ENCODE measurements around the gene MTR. TPM values are rescaled to one million over a fixed set of nuclear protein-coding genes. Genes with fewer than 3 reads are reported as not detected.

The MTR gene
- total and polyA plus RNA-seq, 9 of the 15 experiments (the other 6 are each of a cell fraction or from before 2014, with no cell fraction given) = 3.4 to 44.3 (median 20.3) TPM

DNA sequence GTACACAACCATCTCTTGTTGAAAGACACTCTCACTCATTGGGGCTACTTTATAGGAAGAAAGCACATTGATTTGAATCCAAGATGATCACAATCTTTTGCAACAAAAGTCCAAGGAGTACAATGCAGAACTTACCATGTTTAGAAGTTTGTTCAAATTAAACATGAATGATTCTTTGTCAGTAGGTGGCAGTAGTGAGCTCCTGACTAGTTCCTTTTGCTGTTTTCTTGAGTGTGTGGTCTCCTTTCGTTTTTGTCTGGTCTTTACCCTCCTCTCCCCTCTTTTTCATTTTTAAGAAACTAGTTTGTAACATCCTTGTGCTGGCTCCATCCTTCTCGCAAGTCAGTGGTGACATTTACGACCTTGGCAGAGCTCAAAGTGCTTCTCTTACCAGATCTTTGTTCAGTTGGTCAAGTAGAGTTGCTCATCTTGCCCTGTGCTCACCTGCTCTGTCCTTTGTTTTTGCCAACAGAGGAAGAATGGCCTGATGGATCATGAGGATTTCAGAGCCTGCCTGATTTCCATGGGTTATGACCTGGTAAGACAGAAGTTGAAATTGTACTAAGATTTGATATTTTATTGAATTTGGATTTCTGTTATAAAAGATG is 35.7 kb upstream of the MTR start (continued):
- TF ChIP-seq, protein P1, sequence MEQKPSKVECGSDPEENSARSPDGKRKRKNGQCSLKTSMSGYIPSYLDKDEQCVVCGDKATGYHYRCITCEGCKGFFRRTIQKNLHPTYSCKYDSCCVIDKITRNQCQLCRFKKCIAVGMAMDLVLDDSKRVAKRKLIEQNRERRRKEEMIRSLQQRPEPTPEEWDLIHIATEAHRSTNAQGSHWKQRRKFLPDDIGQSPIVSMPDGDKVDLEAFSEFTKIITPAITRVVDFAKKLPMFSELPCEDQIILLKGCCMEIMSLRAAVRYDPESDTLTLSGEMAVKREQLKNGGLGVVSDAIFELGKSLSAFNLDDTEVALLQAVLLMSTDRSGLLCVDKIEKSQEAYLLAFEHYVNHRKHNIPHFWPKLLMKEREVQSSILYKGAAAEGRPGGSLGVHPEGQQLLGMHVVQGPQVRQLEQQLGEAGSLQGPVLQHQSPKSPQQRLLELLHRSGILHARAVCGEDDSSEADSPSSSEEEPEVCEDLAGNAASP (IDR thresholded peaks at IDR 0.05) = no peak
- TF ChIP-seq U2AF2 (optimal IDR thresholded peaks at IDR 0.05; ENCODE audit: low read depth, low read length) (no peak), HLTF (IDR thresholded peaks at IDR 0.05) (0 out of 2 replicates have a peak, but pooled peaks have one; percentile 39), ZEB2 (IDR thresholded peaks at IDR 0.05) (0 out of 2 replicates have a peak, but pooled peaks have one; percentile 22), ARNT (IDR thresholded peaks at IDR 0.05) (peak in 1 of 2 experiments; percentile 41; a peak in 1 of 4 replicates)
- TF ChIP-seq, protein P2, sequence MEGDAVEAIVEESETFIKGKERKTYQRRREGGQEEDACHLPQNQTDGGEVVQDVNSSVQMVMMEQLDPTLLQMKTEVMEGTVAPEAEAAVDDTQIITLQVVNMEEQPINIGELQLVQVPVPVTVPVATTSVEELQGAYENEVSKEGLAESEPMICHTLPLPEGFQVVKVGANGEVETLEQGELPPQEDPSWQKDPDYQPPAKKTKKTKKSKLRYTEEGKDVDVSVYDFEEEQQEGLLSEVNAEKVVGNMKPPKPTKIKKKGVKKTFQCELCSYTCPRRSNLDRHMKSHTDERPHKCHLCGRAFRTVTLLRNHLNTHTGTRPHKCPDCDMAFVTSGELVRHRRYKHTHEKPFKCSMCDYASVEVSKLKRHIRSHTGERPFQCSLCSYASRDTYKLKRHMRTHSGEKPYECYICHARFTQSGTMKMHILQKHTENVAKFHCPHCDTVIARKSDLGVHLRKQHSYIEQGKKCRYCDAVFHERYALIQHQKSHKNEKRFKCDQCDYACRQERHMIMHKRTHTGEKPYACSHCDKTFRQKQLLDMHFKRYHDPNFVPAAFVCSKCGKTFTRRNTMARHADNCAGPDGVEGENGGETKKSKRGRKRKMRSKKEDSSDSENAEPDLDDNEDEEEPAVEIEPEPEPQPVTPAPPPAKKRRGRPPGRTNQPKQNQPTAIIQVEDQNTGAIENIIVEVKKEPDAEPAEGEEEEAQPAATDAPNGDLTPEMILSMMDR (IDR thresholded peaks at IDR 0.05 in 2 of 3, conservative IDR thresholded peaks at IDR 0.05 in 1 of 3; ENCODE audit: insufficient read depth in 2 of 3, low read depth in 1 of 3, low read length in 3 of 3) = peak; percentile 51 to 77 (median 77)
- TF ChIP-seq, protein P3, sequence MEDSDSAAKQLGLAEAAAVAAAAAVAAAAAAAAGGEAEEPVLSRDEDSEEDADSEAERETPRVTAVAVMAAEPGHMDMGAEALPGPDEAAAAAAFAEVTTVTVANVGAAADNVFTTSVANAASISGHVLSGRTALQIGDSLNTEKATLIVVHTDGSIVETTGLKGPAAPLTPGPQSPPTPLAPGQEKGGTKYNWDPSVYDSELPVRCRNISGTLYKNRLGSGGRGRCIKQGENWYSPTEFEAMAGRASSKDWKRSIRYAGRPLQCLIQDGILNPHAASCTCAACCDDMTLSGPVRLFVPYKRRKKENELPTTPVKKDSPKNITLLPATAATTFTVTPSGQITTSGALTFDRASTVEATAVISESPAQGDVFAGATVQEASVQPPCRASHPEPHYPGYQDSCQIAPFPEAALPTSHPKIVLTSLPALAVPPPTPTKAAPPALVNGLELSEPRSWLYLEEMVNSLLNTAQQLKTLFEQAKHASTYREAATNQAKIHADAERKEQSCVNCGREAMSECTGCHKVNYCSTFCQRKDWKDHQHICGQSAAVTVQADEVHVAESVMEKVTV (CRISPR knock-in tag; IDR thresholded peaks at IDR 0.05) = peak; percentile 39; the same call in 1 of the 2 replicates

All from K562 (cell line).